ENCODE data around the gene CLIP2.

CLIP2 gene

DNA sequence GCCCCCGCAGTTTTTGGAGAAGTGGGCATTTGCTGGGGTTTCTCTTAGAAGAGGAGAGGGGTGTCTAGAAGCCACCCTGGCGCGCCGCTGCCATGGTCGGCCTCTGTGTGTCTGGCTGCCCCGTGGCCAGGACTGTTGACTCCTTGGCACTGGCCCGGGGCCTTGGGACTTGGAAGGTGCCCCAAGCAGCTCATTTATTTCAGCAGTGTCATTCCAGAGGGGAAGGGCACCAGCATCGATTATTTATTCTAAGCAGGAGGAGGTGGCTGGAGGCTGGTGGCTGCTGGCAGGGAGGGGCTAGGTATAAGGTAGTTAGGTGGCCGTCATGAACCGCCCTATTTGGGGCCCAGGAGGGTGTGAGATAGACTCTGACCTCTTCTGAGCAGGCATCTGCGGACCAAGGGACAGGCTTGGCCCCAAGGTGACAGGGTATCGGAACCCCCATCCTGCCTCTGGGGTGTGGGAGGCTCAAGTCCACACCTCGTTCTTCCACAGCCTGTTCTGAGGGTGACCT is 166.1 kb downstream of the CLIP2 start:
- no peak for DNase-seq
- peaks cover 11% of the 10 kb centered on the region for H3K27me3 Mint-ChIP-seq
- no peak overlapping the region for H3K27ac Mint-ChIP-seq
- H3K4me3 Mint-ChIP-seq: no peak overlapping the region
- ATAC-seq: no peak
- peaks cover 19% of the 10 kb centered on the region for H3K4me1 Mint-ChIP-seq
- no peaks in the 10 kb centered on the region for H3K9me3 Mint-ChIP-seq

Measured in stimulated activated naive CD8-positive, alpha-beta T cell treated with anti-CD3 and anti-CD28 coated beads, Interleukin-15, amount 100 ng/mL, for 72 hours (primary cell).